Tibial artery (tissue), 4 donors: ENCODE data around the gene ARL13B.

Experiments
- DNase-seq, 2 donors: peaks; one replicate each; pipeline ENCODE4 v3.0.0-alpha.2; 2019
- H3K27ac ChIP-seq, 2 donors: fragments of 200-600 bp; sonication (generic) in 1 of 2; 1 replicate in 1 of 2; 2 replicates in 1 of 2; pipeline ENCODE4 v1.5.1; 2018 to 2019; ENCODE audit warnings: mild to moderate bottlenecking in 1 of 2
- H3K27me3 ChIP-seq, 2 donors: fragments of 200-600 bp; sonication (generic) in 1 of 2; one replicate each; pipeline versions ENCODE4 v1.5.1 to v1.6.0; 2016 to 2019
- H3K36me3 ChIP-seq, 3 donors: fragments of 200-600 bp; sonication (generic) in 2 of 3; one replicate each; pipeline ENCODE4 v1.5.1; 2016 to 2019; ENCODE audit warnings: mild to moderate bottlenecking in 2 of 3
- H3K4me1 ChIP-seq, 4 donors: fragments of 200-600 bp; sonication (generic) in 2 of 4; 1 replicate in 3 of 4; 2 replicates in 1 of 4; pipeline ENCODE4 v1.5.1; 2016 to 2019
- H3K4me3 ChIP-seq, 2 donors: fragments of 200-600 bp; sonication (generic) in 1 of 2; 1 replicate in 1 of 2; 2 replicates in 1 of 2; pipeline ENCODE4 v1.5.1; 2018 to 2019; ENCODE audit warnings: mild to moderate bottlenecking in 2 of 2
- H3K9me3 ChIP-seq, 3 donors: fragments of 200-600 bp; sonication (generic) in 1 of 3; one replicate each; pipeline ENCODE4 v1.5.1; 2016 to 2019
- CTCF ChIP-seq, 2 experiments: fragments of 200-600 bp in 1 of 2; fragments of 450-650 bp in 1 of 2; IDR thresholded peaks; one replicate each; pipeline ENCODE4 v1.5.1; 2017 to 2019; ENCODE audit warnings: antibody characterized with exemption in 2 of 2, mild to moderate bottlenecking in 1 of 2, moderate library complexity in 1 of 2
- intact Hi-C: fragments of 100-400 bp; cut with DNase I; formaldehyde crosslinking; loops from one replicate; pipeline ENCODE4 v1.15.0; 2023; ENCODE audit warnings: low total_unique reads

ARL13B gene

GRCh38 chr3:94064243-94064860, 84.4 kb downstream of the ARL13B start:
- Histone ChIP-seq H3K27ac (peak overlapping the region in 1 of 2 donors; percentile 93), H3K9me3 (no peaks in the 10 kb centered on the region), H3K36me3 (peaks cover 0 to 19% (median 0%) of the 10 kb centered on the region in 3 donors), H3K27me3 (no peaks in the 10 kb centered on the region), H3K4me3 (peak overlapping the region; percentile 66 to 91), H3K4me1 (peaks cover 0 to 38% (median 17%) of the 10 kb centered on the region in 4 donors)
- DNase-seq = no peak
- no peak for TF ChIP-seq CTCF (IDR thresholded peaks at IDR 0.05)
- intact Hi-C loops = no loop called here

- Histone ChIP-seq H3K4me3 (no peak overlapping the region), H3K9me3 (no peaks in the 10 kb centered on the region), H3K27ac (no peak overlapping the region), H3K36me3 (peaks cover 0 to 12% (median 0%) of the 10 kb centered on the region in 3 donors), H3K27me3 (no peaks in the 10 kb centered on the region), H3K4me1 (peaks cover 0 to 38% (median 17%) of the 10 kb centered on the region in 4 donors)
- intact Hi-C loops = loop anchor here (5.0 kb wide), 1 partner anchor 58 kb away; no protein-coding TSS in a partner anchor
- TF ChIP-seq CTCF (IDR thresholded peaks at IDR 0.05) = no peak
- DNase-seq = no peak
Observed at GRCh38 chr3:94065122-94065521, 85.2 kb downstream of the ARL13B start.

DNA sequence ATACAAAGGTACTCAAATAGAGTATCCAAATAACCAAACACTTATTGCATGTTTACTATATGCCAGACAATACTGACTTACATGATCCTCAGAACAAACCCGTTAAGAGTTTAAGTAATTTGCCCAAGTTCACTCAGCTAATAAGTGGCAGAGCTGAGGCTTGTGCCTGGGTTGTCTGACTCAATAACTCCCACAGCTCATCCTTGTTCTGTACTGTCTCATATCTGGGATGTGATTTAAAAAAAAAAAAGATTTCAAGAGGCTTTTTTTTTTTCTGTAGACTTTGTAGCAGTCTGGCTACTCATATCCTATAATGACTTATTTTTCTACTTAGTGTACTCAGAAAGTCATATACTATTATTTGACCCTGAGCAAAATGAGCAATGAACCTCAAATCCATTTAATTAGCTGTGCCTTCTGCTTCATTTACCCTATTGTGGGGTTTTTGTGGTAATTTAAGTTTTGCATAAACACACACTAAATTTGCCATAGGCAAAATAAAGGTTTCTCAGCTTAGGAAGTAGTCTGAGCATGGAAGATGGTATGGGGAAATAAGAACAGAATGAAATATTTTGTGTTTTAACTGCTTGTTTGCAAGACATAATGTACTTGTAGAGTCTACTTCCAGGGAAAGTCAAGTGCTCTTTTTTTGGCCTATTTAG, 86.0 kb downstream of the ARL13B start:
- H3K4me1 ChIP-seq = peaks cover 0 to 38% (median 17%) of the 10 kb centered on the region in 4 donors
- no peak overlapping the region for H3K27ac ChIP-seq
- no peak for TF ChIP-seq CTCF (IDR thresholded peaks at IDR 0.05)
- H3K36me3 ChIP-seq = peaks cover 0 to 8% (median 0%) of the 10 kb centered on the region in 3 donors
- intact Hi-C loops = loop anchor here (5.0 kb wide), 1 partner anchor 59 kb away; no protein-coding TSS in a partner anchor
- no peak overlapping the region for H3K4me3 ChIP-seq
- H3K27me3 ChIP-seq = no peaks in the 10 kb centered on the region
- H3K9me3 ChIP-seq = no peaks in the 10 kb centered on the region
- no peak for DNase-seq

DNA sequence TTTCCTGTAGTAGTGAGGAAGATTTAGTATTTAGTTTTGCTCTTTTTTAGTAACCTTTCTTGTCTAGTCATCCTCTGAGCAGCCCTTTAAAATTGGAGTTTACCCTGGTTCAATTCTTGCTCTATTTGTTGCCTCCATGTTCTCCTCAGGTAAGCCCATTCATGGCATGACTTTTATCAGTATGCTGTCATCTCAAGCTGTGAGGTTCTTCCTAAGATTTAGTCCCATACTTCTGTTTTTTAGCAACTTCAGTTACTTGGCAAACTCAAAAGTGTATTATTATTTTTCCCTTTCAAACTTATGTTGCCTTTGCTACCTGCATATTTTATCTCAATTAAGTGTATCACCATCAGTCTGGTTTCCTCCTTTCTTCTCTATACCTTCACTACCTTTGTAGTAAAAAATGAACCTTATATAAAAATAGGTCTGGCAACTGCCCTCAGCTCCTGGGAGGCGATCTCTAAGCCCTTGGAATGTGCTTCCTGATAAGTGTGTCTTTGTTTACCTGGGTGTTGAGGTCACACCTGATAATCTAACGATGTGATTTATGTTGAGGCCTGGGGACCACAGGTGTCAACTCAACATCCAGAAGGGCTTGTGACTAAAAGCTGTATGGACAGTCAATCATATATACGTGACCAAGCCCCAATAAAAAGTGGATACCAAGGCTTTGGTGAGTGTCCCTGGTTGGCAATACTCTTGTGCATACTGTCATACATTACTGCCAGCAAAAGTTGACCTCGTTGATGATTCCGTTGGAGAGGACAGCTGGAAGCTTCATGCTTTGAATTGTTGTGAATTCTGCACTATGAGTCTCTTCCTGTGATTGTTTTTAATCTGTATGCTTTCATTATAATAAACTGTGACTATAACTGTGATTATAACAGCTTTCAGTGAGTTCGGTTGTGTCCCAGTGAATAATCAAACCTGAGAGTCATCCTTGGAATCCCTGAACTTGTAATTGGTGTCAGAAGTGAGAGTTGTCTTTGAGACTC, 86.8 kb downstream of the ARL13B start:
- intact Hi-C loops = loop anchor here (5.0 kb wide), 1 partner anchor 60 kb away; no protein-coding TSS in a partner anchor
- Histone ChIP-seq H3K9me3 (no peaks in the 10 kb centered on the region), H3K27me3 (no peaks in the 10 kb centered on the region), H3K27ac (no peak overlapping the region), H3K4me3 (no peak overlapping the region), H3K4me1 (peaks cover 0 to 36% (median 17%) of the 10 kb centered on the region in 4 donors), H3K36me3 (peaks cover 0 to 12% (median 0%) of the 10 kb centered on the region in 3 donors)
- DNase-seq = no peak
- no peak for TF ChIP-seq CTCF (IDR thresholded peaks at IDR 0.05)

DNA sequence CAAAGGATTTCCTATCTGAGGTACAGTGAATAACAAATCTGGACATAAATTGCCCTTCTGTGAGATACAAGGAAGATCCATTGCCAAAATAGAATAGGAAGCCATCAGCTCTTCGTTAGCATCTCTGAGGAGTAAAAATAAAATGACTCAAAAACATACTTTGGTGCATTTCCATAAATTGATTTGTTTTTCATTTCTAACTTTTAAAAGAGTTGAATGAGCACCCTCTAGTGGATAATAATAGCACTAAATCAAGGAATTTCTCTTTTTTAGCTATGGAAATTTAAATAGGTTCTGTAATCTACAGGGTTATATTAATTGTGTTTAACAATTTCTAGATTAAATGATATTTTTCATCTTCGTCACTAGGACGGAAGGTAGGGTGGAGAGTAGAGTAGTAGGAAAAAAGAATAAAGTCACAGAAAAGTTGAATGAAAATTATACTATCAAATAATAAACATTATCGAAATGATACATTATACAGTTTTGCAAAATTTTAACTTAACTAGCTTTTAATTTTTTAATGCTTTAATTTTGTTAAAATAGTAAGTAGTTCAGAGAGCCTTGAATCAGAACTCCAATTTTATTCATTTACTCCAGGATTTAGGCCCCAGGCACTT, 89.3 kb downstream of the ARL13B start:
- Histone ChIP-seq H3K4me3 (no peak overlapping the region), H3K27ac (no peak overlapping the region), H3K9me3 (no peaks in the 10 kb centered on the region), H3K36me3 (peaks cover 0 to 24% (median 0%) of the 10 kb centered on the region in 3 donors), H3K4me1 (peaks cover 0 to 24% (median 9%) of the 10 kb centered on the region in 4 donors), H3K27me3 (no peaks in the 10 kb centered on the region)
- DNase-seq = no peak
- TF ChIP-seq CTCF (IDR thresholded peaks at IDR 0.05) = peak; percentile 60 to 62
- intact Hi-C loops = loop anchor here (5.0 kb wide), 1 partner anchor 62 kb away; no protein-coding TSS in a partner anchor
